HEK293 (cell line): ENCODE data around the gene OVOL2.
A peak's percentile ranks its signal among the peaks of the same experiment; 100 is the strongest.

Source experiments
- CTCF ChIA-PET: fragments of 350-600 bp; formaldehyde crosslinking; extraction: SDS; loops from one replicate; lab custom pipeline; 2021; ENCODE audit warnings: antibody characterized with exemption; lab: Yijun Ruan, JAX
- POLR2A ChIA-PET: fragments of 300-600 bp; formaldehyde crosslinking; extraction: SDS; loops from one replicate; lab custom pipeline; 2020; ENCODE audit warnings: antibody characterized with exemption, inconsistent platforms; lab: Yijun Ruan, JAX
- H3K27ac ChIP-seq: fragments of 200-500 bp; sonication (Bioruptor generic); 2 replicates; pipeline ENCODE4 v1.5.1; 2014; ENCODE audit warnings: low read depth, low read length, control low read depth, inconsistent platforms; ENCODE audit errors: extremely low read depth
- H3K36me3 ChIP-seq, 2 experiments: fragments of 200-500 bp in 1 of 2; sonication (Bioruptor generic) in 1 of 2; 1 replicate in 1 of 2; 2 replicates in 1 of 2; pipeline ENCODE4 v1.5.1; 2014 to 2017; ENCODE audit warnings: inconsistent platforms in 2 of 2, low read length in 2 of 2; ENCODE audit not compliant: control insufficient read depth in 2 of 2, insufficient read depth in 1 of 2
- H3K4me1 ChIP-seq: fragments of 200-500 bp; sonication (Bioruptor generic); 2 replicates; pipeline ENCODE4 v1.5.1; 2014; ENCODE audit warnings: mild to moderate bottlenecking, low read length, inconsistent platforms; ENCODE audit not compliant: control insufficient read depth, insufficient read depth
- H3K4me3 ChIP-seq: 2 replicates; pipeline ENCODE4 v1.5.1; 2011; ENCODE audit warnings: low read depth, mild to moderate bottlenecking, control low read depth, low read length, moderate library complexity
- H3K9me3 ChIP-seq: fragments of 200-500 bp; sonication (Bioruptor generic); 2 replicates; pipeline ENCODE4 v1.5.1; 2014; ENCODE audit warnings: low read depth, low read length, inconsistent platforms; ENCODE audit not compliant: control insufficient read depth, insufficient read depth
- GLIS1 ChIP-seq: fragments of 450-650 bp; formaldehyde crosslinking; IDR thresholded peaks from 2 replicates; pipeline ENCODE4 v1.5.1; 2016; ENCODE audit warnings: missing biosample characterization, missing genetic modification characterization
- HOXD13 ChIP-seq: sonication (generic); formaldehyde crosslinking; IDR thresholded peaks from 2 replicates; pipeline ENCODE4 v1.8.0; 2022; ENCODE audit warnings: missing genetic modification reagents, borderline replicate concordance
- IKZF3 ChIP-seq: fragments of 450-650 bp; IDR thresholded peaks from 2 replicates; pipeline ENCODE4 v1.5.0; 2018; ENCODE audit warnings: missing biosample characterization, mild to moderate bottlenecking, missing genetic modification characterization, moderate library complexity
- MZF1 ChIP-seq: fragments of 450-650 bp; formaldehyde crosslinking; IDR thresholded peaks from 2 replicates; pipeline ENCODE4 v1.5.1; 2017; ENCODE audit warnings: missing biosample characterization, missing genetic modification characterization, borderline replicate concordance
- PRDM1 ChIP-seq: fragments of 450-650 bp; formaldehyde crosslinking; IDR thresholded peaks from 2 replicates; pipeline ENCODE4; 2016; ENCODE audit warnings: missing biosample characterization, missing genetic modification characterization
- SALL2 ChIP-seq: fragments of 450-650 bp; formaldehyde crosslinking; IDR thresholded peaks from 2 replicates; pipeline ENCODE4 v1.5.0; 2017; ENCODE audit warnings: missing biosample characterization, mild to moderate bottlenecking, missing genetic modification characterization, borderline replicate concordance
- ZBTB20 ChIP-seq: fragments of 450-650 bp; formaldehyde crosslinking; IDR thresholded peaks from 2 replicates; pipeline ENCODE4 v1.5.1; 2016; ENCODE audit warnings: missing biosample characterization, missing genetic modification characterization
- ZFHX2 ChIP-seq: fragments of 450-650 bp; formaldehyde crosslinking; conservative IDR thresholded peaks from 2 replicates; pipeline ENCODE4 v1.5.1; 2016; ENCODE audit warnings: missing biosample characterization, missing genetic modification characterization
- ZNF266 ChIP-seq: fragments of 450-650 bp; formaldehyde crosslinking; IDR thresholded peaks from 2 replicates; pipeline ENCODE4 v1.5.1; 2016; ENCODE audit warnings: missing biosample characterization, missing genetic modification characterization, low read depth
- ZNF274 ChIP-seq, 2 experiments: fragments of 200-500 bp in 1 of 2; fragments of 450-650 bp in 1 of 2; sonication (Bioruptor generic) in 1 of 2; formaldehyde crosslinking in 1 of 2; IDR thresholded peaks; 2 replicates each; pipeline versions ENCODE4 v1.5.1 to v1.6.1; 2014 to 2016; ENCODE audit warnings: borderline replicate concordance in 1 of 2, inconsistent platforms in 1 of 2, low read length in 1 of 2, missing biosample characterization in 1 of 2, missing genetic modification characterization in 1 of 2
- ZNF341 ChIP-seq: fragments of 450-650 bp; formaldehyde crosslinking; IDR thresholded peaks from 2 replicates; pipeline ENCODE4; 2016; ENCODE audit warnings: low read depth, missing biosample characterization, missing genetic modification characterization
- ZNF624 ChIP-seq: fragments of 450-650 bp; formaldehyde crosslinking; IDR thresholded peaks from 2 replicates; pipeline ENCODE4 v1.5.1; 2017; ENCODE audit warnings: missing biosample characterization, missing genetic modification characterization
- ZNF677 ChIP-seq: fragments of 450-650 bp; IDR thresholded peaks from 2 replicates; pipeline ENCODE4 v1.5.0; 2018; ENCODE audit warnings: missing biosample characterization, mild to moderate bottlenecking, missing genetic modification characterization, moderate library complexity
- ZSCAN16 ChIP-seq: fragments of 450-650 bp; formaldehyde crosslinking; IDR thresholded peaks from 2 replicates; pipeline ENCODE4 v1.5.1; 2016; ENCODE audit warnings: missing biosample characterization, missing genetic modification characterization
- ZXDB ChIP-seq: fragments of 450-650 bp; formaldehyde crosslinking; IDR thresholded peaks from 2 replicates; pipeline ENCODE4 v1.5.1; 2016; ENCODE audit warnings: missing biosample characterization, missing genetic modification characterization
- TF ChIP-seq, protein P1 (sequence below): fragments of 450-650 bp; formaldehyde crosslinking; IDR thresholded peaks from 2 replicates; pipeline ENCODE4 v1.5.1; 2016; ENCODE audit warnings: missing biosample characterization, missing genetic modification characterization, borderline replicate concordance
- TF ChIP-seq, protein P2 (sequence below): fragments of 450-650 bp; formaldehyde crosslinking; IDR thresholded peaks from 2 replicates; pipeline ENCODE4 v1.5.1; 2017; ENCODE audit warnings: missing biosample characterization, missing genetic modification characterization
- TF ChIP-seq, protein P3 (sequence below): fragments of 450-650 bp; formaldehyde crosslinking; IDR thresholded peaks from 2 replicates; pipeline ENCODE4 v1.5.1; 2016; ENCODE audit warnings: missing biosample characterization, missing genetic modification characterization
- TF ChIP-seq, protein P4 (sequence below): fragments of 450-650 bp; formaldehyde crosslinking; conservative IDR thresholded peaks from 2 replicates; pipeline ENCODE4 v1.5.1; 2016; ENCODE audit warnings: low read depth, missing biosample characterization, missing genetic modification characterization

The OVOL2 gene

DNA sequence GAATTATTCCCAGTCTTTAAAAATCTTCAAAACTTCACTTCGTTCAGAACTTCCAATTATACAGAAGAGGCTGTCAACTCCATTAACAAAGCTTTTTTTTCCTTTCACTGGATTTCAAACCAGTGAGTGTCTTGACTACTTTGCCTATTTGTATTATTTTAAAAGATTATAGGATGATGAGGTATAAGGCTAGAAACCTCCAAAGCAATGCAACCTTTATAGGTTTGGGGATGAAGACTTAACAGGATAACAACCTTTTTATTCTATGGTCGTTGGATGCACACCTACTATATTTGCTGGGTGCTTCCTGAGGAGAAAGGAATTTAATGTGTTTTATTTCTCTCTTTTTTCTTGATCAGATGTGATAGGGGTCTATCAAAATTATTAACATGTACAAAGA lies 1.9 kb upstream of the OVOL2 start (continued):
- TF ChIP-seq, protein P1, sequence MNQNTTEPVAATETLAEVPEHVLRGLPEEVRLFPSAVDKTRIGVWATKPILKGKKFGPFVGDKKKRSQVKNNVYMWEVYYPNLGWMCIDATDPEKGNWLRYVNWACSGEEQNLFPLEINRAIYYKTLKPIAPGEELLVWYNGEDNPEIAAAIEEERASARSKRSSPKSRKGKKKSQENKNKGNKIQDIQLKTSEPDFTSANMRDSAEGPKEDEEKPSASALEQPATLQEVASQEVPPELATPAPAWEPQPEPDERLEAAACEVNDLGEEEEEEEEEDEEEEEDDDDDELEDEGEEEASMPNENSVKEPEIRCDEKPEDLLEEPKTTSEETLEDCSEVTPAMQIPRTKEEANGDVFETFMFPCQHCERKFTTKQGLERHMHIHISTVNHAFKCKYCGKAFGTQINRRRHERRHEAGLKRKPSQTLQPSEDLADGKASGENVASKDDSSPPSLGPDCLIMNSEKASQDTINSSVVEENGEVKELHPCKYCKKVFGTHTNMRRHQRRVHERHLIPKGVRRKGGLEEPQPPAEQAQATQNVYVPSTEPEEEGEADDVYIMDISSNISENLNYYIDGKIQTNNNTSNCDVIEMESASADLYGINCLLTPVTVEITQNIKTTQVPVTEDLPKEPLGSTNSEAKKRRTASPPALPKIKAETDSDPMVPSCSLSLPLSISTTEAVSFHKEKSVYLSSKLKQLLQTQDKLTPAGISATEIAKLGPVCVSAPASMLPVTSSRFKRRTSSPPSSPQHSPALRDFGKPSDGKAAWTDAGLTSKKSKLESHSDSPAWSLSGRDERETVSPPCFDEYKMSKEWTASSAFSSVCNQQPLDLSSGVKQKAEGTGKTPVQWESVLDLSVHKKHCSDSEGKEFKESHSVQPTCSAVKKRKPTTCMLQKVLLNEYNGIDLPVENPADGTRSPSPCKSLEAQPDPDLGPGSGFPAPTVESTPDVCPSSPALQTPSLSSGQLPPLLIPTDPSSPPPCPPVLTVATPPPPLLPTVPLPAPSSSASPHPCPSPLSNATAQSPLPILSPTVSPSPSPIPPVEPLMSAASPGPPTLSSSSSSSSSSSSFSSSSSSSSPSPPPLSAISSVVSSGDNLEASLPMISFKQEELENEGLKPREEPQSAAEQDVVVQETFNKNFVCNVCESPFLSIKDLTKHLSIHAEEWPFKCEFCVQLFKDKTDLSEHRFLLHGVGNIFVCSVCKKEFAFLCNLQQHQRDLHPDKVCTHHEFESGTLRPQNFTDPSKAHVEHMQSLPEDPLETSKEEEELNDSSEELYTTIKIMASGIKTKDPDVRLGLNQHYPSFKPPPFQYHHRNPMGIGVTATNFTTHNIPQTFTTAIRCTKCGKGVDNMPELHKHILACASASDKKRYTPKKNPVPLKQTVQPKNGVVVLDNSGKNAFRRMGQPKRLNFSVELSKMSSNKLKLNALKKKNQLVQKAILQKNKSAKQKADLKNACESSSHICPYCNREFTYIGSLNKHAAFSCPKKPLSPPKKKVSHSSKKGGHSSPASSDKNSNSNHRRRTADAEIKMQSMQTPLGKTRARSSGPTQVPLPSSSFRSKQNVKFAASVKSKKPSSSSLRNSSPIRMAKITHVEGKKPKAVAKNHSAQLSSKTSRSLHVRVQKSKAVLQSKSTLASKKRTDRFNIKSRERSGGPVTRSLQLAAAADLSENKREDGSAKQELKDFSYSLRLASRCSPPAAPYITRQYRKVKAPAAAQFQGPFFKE = no peak
- TF ChIP-seq, protein P2, sequence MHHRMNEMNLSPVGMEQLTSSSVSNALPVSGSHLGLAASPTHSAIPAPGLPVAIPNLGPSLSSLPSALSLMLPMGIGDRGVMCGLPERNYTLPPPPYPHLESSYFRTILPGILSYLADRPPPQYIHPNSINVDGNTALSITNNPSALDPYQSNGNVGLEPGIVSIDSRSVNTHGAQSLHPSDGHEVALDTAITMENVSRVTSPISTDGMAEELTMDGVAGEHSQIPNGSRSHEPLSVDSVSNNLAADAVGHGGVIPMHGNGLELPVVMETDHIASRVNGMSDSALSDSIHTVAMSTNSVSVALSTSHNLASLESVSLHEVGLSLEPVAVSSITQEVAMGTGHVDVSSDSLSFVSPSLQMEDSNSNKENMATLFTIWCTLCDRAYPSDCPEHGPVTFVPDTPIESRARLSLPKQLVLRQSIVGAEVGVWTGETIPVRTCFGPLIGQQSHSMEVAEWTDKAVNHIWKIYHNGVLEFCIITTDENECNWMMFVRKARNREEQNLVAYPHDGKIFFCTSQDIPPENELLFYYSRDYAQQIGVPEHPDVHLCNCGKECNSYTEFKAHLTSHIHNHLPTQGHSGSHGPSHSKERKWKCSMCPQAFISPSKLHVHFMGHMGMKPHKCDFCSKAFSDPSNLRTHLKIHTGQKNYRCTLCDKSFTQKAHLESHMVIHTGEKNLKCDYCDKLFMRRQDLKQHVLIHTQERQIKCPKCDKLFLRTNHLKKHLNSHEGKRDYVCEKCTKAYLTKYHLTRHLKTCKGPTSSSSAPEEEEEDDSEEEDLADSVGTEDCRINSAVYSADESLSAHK (tag by site-specific recombination) = no peak
- TF ChIP-seq PRDM1 (tag by site-specific recombination) (no peak), SALL2 (no peak)

DNA sequence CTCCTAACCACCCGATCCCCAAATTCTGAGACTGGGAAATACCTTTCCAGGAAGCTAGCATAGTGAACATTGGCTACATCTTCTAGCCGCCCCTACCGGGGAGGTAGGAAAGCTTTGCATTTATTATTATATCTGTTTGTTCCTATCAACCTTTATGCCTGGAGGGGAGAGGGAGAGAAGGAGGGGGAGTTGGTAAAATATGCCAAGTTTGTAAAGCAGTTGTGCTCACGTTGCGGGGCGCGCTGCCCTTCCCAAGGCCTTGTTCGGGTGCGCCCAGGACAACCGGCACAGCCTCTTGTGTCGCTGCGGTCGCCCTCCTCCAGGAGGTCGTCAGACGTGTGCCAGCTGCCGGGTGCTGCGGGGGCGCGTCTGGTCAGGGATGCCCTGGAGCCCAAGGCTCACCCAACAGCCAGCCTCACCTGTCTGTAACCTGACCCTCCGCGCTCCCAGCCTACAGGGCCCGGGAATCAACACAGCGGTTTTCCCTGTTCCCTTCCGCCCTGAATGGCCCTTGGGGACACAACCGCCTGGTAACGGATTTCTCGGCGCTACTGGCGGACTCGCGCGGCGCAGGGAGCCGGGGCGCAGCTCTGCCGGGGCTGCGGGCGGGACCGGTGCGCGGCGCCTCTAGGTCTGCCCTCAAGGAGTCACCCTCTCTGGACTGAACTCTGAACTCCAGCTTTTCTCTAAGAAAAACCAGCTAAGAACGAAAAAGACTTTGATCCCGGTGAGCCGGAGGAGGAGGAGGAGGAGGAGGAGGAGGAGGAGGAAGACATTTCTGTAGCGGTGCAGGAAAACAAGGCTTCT lies 1.1 kb upstream of the OVOL2 start:
- Histone ChIP-seq H3K36me3 (no peaks in the 10 kb centered on the region), H3K4me3 (peak overlapping the region; percentile 39), H3K4me1 (peaks cover 2% of the 10 kb centered on the region; the same call in 1 of the 2 replicates), H3K9me3 (no peaks in the 10 kb centered on the region), H3K27ac (no peak overlapping the region)
- CTCF ChIA-PET = interaction anchor here (0.6 to 0.8 kb wide), 2 partner anchors 17 to 217 kb away, joined by 4 to 5 read pairs; no protein-coding TSS in a partner anchor
- POLR2A ChIA-PET = interaction anchor here (1.7 kb wide), 1 partner anchor 229 kb away, joined by 5 read pairs; the partner anchor contains the start of gene ZNF133
- TF ChIP-seq ZNF274 (IDR thresholded peaks at IDR 0.05; ENCODE audit: low read length) = no peak
- TF ChIP-seq ZNF274 (tag by site-specific recombination; IDR thresholded peaks at IDR 0.05; ENCODE audit: borderline replicate concordance) = no peak
- 0 out of 2 replicates have a peak, but pooled peaks have one; percentile 17 for TF ChIP-seq ZNF677
- 0 out of 2 replicates have a peak, but pooled peaks have one; percentile 49 for TF ChIP-seq ZSCAN16
- TF ChIP-seq ZNF266 (tag by site-specific recombination) = no peak
- TF ChIP-seq GLIS1 = peak; percentile 66
- no peak for TF ChIP-seq HOXD13 (CRISPR knock-in tag)
- TF ChIP-seq IKZF3 (tag by site-specific recombination) = peak; percentile 36; the same call in 1 of the 2 replicates
- TF ChIP-seq ZBTB20 = peak; percentile 98
- TF ChIP-seq, protein P3, sequence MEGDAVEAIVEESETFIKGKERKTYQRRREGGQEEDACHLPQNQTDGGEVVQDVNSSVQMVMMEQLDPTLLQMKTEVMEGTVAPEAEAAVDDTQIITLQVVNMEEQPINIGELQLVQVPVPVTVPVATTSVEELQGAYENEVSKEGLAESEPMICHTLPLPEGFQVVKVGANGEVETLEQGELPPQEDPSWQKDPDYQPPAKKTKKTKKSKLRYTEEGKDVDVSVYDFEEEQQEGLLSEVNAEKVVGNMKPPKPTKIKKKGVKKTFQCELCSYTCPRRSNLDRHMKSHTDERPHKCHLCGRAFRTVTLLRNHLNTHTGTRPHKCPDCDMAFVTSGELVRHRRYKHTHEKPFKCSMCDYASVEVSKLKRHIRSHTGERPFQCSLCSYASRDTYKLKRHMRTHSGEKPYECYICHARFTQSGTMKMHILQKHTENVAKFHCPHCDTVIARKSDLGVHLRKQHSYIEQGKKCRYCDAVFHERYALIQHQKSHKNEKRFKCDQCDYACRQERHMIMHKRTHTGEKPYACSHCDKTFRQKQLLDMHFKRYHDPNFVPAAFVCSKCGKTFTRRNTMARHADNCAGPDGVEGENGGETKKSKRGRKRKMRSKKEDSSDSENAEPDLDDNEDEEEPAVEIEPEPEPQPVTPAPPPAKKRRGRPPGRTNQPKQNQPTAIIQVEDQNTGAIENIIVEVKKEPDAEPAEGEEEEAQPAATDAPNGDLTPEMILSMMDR (tag by site-specific recombination) = peak; percentile 37; the same call in 1 of the 2 replicates
- TF ChIP-seq ZNF624 (tag by site-specific recombination) = no peak
- 0 out of 2 replicates have a peak, but pooled peaks have one; percentile 42 for TF ChIP-seq ZXDB
- TF ChIP-seq MZF1 (tag by site-specific recombination) = no peak
- peak; percentile 80 for TF ChIP-seq ZNF341 (tag by site-specific recombination)
- TF ChIP-seq, protein P4, sequence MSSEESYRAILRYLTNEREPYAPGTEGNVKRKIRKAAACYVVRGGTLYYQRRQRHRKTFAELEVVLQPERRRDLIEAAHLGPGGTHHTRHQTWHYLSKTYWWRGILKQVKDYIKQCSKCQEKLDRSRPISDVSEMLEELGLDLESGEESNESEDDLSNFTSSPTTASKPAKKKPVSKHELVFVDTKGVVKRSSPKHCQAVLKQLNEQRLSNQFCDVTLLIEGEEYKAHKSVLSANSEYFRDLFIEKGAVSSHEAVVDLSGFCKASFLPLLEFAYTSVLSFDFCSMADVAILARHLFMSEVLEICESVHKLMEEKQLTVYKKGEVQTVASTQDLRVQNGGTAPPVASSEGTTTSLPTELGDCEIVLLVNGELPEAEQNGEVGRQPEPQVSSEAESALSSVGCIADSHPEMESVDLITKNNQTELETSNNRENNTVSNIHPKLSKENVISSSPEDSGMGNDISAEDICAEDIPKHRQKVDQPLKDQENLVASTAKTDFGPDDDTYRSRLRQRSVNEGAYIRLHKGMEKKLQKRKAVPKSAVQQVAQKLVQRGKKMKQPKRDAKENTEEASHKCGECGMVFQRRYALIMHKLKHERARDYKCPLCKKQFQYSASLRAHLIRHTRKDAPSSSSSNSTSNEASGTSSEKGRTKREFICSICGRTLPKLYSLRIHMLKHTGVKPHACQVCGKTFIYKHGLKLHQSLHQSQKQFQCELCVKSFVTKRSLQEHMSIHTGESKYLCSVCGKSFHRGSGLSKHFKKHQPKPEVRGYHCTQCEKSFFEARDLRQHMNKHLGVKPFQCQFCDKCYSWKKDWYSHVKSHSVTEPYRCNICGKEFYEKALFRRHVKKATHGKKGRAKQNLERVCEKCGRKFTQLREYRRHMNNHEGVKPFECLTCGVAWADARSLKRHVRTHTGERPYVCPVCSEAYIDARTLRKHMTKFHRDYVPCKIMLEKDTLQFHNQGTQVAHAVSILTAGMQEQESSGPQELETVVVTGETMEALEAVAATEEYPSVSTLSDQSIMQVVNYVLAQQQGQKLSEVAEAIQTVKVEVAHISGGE = peak; percentile 45
- TF ChIP-seq ZFHX2 (tag by site-specific recombination) = peak; percentile 23; the same call in 1 of the 2 replicates
